GM21367 (cell line): ENCODE measurements around the gene CCDC195.
A peak's percentile ranks its signal among the peaks of the same experiment; 100 is the strongest.
"Not testable (repeated sequence)": the region's sequence is repeated elsewhere in the genome, so short reads cannot be mapped to it uniquely, and the experiment has no call there.

Experiments used
- ATAC-seq: cut with Tn5 transposase; IDR thresholded peaks from one replicate; pipeline ENCODE4 v1.9.1; 2021; ENCODE audit not compliant: unreplicated experiment

The CCDC195 gene

GRCh38 chr2:224691563-224691962 is 24.6 kb downstream of the CCDC195 start:
- ATAC-seq = no peak

DNA sequence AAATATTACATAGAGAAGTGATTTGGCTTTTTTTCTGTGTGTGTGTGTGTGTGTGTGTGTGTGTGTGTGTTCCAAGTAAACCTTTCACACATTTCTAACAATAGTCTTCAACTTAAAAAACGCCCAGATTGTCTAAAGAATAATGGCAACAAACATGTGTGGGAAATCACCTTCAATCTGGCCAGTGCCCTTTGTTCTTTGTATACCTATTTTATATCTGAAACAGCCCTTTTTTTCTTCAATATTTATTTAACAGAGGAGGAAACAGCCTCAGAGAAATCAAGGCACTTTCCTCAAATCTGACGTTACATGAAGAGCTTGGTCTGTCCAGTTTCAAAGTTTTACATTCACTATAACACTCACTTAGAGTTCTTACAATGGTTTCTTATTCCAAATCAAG is 25.3 kb downstream of the CCDC195 start:
- no peak for ATAC-seq

DNA sequence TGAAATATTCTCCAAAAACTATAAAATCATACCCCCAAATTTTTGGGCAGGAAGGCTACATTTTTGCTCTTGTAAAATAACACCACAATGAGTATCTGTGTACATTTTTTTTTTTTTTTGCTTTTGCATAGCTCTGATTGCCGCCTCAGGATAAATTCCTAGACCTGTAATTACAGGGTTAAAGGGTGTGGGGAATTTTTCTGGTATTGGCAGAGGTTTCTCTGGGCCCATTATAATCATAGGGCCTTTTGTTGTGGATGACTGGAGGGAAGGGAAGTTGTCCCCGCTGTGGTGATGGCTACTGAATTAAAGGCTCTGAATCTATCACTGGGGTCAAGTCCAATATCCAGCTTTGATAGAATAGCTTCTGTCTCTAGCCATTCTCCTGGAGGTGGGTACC is 26.6 kb downstream of the CCDC195 start:
- no peak for ATAC-seq

DNA sequence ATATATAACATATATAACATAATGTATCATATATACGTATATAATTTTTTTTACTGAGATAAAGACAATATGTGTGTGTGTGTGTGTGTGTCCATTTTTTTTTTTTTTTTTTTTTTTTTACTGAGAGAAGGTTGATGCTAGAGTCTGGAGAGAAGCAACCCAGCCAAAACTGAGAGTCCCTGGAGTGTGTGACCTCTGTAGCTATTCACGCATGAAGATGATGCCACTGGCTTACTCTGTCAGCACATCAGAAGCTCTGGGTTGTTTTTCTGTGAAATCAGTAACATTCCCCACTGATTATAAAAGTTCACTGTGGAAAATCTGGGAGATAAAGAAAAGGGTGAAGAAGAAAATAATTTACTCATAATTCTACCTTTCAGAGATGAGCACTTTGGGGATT is 27.2 kb downstream of the CCDC195 start:
- no peak for ATAC-seq

DNA sequence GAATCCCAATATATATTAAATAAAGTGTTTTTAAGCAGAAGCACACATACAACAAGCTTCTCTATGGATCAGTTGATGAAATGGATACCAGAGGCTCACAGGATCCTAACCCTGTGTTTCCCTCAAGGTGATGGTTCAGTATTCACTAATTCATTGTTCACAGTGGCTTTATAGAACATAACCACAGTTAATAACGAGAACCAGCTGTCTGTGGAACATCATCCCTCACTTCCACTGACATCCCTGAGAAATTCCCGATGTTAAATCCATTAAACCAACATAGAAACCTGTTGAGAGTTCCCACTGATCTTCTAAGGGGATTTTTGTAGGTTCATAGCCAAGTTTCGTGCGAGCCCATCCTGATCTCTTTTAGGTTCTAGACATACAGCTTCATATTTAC is 29.0 kb downstream of the CCDC195 start:
- no peak for ATAC-seq

- no peak for ATAC-seq
Measured at GRCh38 chr2:224685121-224685520, 31.0 kb downstream of the CCDC195 start.

- ATAC-seq = no peak
Measured at GRCh38 chr2:224682134-224682533, 34.0 kb downstream of the CCDC195 start.

DNA sequence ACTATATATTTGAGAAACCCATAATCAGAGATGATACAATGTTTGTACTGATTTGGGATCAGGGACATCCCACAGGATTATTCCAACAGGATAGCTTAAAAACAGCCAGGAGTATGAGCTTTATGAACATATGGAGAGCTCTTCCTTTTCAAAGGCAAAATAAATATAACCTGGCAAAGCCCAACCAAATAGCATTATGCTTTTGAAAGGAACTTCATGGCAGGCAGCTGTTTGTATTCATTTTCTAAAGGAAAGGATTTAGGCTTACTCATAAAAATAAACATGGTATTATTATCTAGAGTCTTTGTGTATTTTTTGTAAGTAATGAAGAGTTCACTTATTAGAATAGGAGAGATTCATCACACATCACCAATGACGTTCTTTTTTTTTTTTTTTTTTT is 44.4 kb downstream of the CCDC195 start:
- no peak for ATAC-seq

GRCh38 chr2:224670203-224670602 is 46.0 kb downstream of the CCDC195 start:
- no peak for ATAC-seq

- ATAC-seq = no peak
Measured at GRCh38 chr2:224669449-224669848, 46.7 kb downstream of the CCDC195 start.

DNA sequence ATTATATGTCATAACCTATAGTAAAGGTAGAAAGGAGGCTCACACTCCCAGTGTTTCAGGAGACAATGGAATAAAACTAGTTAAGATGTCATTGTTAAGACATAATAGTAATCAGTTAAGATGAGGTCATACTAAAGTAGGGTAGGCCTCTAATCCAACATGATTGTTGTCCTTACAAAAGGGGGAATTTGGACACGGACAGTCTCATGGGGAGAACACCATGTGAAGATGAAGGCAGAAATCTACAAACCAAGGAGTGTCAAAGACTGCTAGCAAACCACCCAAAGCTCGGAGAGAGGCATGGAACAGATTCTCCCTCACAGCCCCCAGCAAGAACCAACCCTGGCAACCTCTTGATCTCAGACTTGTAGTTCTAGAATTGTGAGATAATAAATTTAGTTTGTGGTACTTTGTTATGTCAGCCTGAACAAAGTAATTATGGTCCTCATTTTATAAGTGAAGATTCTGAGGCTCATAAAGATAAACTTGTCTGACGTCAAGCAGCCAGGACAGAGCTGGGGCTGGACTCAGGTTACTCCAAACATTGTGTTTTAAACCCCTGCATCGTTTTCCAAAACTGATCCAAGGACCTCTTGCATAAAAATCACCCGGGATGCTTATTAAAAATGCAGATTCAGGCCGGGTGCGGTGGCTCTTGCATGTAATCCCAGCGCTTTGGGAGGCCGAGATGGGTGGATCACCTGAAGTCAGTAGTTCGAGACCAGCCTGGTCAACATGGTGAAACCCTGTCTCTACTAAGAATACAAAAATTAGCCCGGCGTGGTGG is 47.8 kb downstream of the CCDC195 start:
- no peak for ATAC-seq

GRCh38 chr2:224666951-224667553 is 49.1 kb downstream of the CCDC195 start:
- ATAC-seq = peak; percentile 97

GRCh38 chr2:224663322-224663721 is 52.8 kb downstream of the CCDC195 start:
- ATAC-seq = not testable (repeated sequence)

GRCh38 chr2:224661708-224662107 is 54.5 kb downstream of the CCDC195 start:
- ATAC-seq = not testable (repeated sequence)

DNA sequence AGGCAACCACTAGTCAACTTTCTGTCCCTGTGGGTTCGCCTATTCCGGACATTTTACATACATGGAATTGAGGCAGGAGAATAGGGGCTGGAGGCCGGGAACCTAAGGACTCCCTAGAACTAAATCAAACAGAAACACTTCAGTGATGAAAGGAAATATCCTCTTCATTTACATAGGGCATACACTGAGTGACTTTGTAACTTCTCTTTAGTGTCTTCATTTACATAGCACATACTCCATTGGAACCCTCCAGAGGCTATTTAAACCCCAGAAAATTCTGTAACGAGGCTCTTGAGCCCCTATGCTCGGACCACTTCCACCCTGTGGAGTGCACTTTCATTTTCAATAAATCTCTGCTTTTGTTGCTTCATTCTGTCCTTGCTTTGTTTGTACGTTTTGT is 56.5 kb downstream of the CCDC195 start:
- no peak for ATAC-seq

- ATAC-seq = no peak
Measured at GRCh38 chr2:224658780-224659405, 57.3 kb downstream of the CCDC195 start.

DNA sequence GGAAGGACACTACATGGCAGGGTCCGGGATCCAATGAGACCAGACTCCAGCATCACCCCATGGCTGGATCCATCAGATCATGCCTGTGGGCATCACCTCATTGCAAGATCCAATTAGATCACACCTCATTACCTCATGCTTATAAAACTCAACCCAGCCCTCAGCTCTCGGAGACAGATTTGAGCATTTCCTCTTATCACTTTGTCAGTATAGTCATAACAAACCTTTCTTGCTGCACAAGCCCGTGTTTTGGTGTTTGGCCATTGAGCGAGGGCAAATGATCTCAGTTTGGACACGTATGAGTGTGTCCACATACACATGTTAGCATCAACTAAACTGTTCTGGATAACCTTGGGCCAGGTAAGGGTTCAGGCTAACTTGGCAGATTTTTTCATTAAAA is 58.8 kb downstream of the CCDC195 start:
- ATAC-seq = no peak

DNA sequence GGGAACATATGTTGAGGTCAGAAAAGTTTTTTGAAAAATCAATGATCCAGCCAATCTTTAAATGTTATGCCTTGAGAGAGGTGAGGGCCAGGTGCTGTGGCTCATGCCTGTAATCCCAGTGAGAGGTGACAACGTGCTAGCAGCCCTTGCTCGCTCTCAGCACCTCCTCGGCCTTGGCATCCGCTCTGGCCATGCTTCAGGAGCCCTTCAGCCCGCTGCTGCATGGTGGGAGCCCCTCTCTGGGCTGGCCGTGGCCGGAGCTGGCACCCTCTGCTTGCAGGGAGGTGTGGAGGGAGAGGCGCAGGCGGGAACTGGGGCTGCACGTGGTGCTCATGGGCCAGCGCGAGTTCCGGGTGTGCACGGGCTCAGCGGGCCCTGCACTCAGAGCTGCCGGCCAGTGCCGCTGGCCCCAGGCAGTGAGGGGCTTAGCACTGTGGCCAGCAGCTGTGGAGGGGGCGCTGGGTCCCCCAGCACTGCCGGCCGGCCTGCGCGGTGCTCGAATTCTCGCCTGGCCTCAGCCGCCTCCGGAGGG is 61.1 kb downstream of the CCDC195 start:
- ATAC-seq = no peak
